ENCODE measurements around the gene THBS2. TPM values are rescaled to one million over a fixed set of nuclear protein-coding genes. Genes with fewer than 3 reads are reported as not detected.
"Not testable (repeated sequence)": the region's sequence is repeated elsewhere in the genome, so short reads cannot be mapped to it uniquely, and the experiment has no call there.

THBS2 gene
- total RNA-seq, 1 donor from 2014 or later = not detected

DNA sequence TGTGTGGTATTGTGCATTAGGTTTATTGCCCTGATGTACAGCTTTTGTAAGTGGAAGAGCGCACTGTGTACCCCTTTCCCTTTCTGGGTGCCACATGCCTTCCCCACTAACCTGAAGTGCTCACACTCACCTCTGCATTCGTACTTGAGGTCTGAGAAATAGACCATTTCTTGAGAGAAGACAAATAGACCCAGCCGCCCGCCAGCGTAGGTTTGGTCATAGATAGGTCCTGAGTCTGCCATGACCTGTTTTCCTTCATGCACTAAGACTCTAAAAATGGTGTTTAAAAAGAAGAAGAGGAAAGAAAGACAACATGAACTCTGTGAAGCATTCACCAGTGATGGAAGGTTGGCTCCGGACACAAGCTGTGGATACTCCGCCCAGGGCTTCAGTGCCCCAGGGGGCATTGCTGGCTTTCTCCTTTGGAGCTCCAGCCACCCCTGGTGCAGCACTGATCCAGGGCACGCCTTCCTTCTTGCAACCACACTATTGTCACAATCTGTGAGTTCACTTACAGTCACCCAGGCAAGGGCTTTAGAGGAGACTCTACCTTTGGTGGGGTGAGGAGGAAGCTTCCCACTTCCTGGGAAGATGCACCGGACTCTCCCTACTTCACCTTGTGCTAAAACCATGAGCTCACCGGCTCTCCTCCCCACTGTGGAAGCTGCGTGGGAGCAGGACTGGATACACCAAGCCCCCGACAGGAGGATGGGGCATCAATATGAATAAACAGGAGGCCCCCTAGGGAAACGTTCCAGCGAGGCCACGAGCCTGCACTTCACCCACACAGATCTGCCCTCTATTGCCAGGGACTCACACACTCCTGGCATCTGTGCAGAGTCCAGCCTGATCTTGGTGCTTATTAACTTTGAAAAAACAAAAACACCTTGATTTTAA, 33.3 kb downstream of the THBS2 start:
- Mint-ChIP-seq H3K9me3 (peaks cover 15% of the 10 kb centered on the region), H3K36me3 (ENCODE audit: low read depth) (no peaks in the 10 kb centered on the region), H3K27me3 (ENCODE audit: low read depth) (no peaks in the 10 kb centered on the region), H3K27ac (no peak overlapping the region), H3K4me3 (ENCODE audit: low read depth) (no peak overlapping the region), H3K4me1 (ENCODE audit: low read depth) (no peaks in the 10 kb centered on the region)
- intact Hi-C loops (cut with micrococcal nuclease) = no loop called here
- DNase-seq (ENCODE audit: low spot score) = no peak

DNA sequence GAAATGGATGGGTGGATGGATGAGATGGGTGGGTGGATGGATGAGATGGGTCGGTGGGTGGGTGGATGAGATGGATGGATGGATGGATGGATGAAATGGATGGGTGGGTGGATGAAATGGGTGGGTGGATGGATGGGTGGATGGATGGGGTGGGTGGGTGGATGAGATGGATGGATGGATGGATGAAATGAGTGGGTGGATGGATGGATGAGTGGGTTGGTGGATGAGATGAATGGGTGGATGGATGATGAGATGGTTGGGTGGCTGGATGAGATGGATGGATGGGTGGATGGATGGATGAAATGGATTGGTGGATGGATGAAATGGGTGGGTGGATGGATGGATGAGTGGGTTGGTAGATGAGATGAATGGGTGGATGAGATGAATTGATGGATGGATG, 35.7 kb downstream of the THBS2 start:
- intact Hi-C loops (cut with micrococcal nuclease) = loop anchor here (10.0 kb wide), 1 partner anchor 537 kb away; the partner anchor contains the start of genes DYNLT2 and ERMARD
- Mint-ChIP-seq H3K27ac (no peak overlapping the region), H3K27me3 (ENCODE audit: low read depth) (no peaks in the 10 kb centered on the region), H3K9me3 (peaks cover 15% of the 10 kb centered on the region), H3K4me3 (ENCODE audit: low read depth) (no peak overlapping the region), H3K36me3 (ENCODE audit: low read depth) (no peaks in the 10 kb centered on the region), H3K4me1 (ENCODE audit: low read depth) (peaks cover 2% of the 10 kb centered on the region)
- no peak for DNase-seq (ENCODE audit: low spot score)

DNA sequence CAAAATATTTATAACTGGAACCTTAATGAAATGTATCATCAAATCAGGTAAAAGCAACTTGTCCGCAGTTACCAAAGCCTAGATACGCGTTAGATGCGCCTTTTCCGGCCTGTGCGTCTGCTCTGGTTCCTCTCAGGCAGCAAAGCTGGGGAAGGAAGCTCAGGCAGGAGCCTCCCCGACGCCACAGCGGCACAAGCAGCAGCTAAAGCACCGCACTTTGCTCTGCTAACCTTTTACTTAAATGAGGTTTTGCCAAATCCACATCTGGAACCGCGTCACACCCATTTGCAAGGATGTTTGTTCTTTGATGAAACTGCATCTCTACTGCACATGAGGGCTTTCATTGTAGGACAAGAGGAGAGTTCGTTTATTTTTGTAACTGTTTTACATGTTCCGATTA, 36.8 kb downstream of the THBS2 start:
- no peak overlapping the region for H3K4me3 Mint-ChIP-seq (ENCODE audit: low read depth)
- H3K36me3 Mint-ChIP-seq (ENCODE audit: low read depth) = peaks cover 4% of the 10 kb centered on the region
- H3K4me1 Mint-ChIP-seq (ENCODE audit: low read depth) = peaks cover 6% of the 10 kb centered on the region
- no peak overlapping the region for H3K27ac Mint-ChIP-seq
- H3K9me3 Mint-ChIP-seq = peaks cover 17% of the 10 kb centered on the region
- intact Hi-C loops (cut with micrococcal nuclease) = loop anchor here (10.0 kb wide), 1 partner anchor 538 kb away; the partner anchor contains the start of genes DYNLT2 and ERMARD
- DNase-seq (ENCODE audit: low spot score) = no peak
- H3K27me3 Mint-ChIP-seq (ENCODE audit: low read depth) = no peaks in the 10 kb centered on the region

DNA sequence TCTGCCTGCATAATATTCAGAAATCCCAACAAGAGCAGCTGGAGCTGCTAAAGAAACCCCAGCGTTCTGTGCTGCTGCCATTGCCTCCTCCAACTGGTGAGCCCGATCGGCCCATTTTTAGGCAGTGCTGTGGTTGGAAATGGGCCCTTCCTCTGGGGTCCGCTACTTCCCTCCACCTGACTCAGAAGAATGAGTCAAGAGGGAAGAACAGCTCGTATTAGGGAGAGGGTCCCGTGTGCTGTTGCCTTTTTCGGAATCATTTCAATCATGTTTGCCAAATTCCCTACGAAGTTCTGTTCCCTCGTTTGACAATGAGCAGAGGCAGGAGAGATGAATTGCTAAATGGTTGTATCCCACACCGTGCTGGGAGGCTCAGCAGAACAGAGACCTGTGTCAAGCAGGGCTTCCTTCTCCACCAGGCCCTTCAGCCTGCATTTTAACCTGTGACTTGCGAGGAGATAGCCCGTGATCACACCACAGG, 38.4 kb downstream of the THBS2 start:
- no peaks in the 10 kb centered on the region for H3K27me3 Mint-ChIP-seq (ENCODE audit: low read depth)
- peaks cover 8% of the 10 kb centered on the region for H3K36me3 Mint-ChIP-seq (ENCODE audit: low read depth)
- no peak overlapping the region for H3K27ac Mint-ChIP-seq
- no peak overlapping the region for H3K4me3 Mint-ChIP-seq (ENCODE audit: low read depth)
- H3K9me3 Mint-ChIP-seq = peaks cover 24% of the 10 kb centered on the region
- DNase-seq (ENCODE audit: low spot score) = no peak
- intact Hi-C loops (cut with micrococcal nuclease) = loop anchor here (10.0 kb wide), 1 partner anchor 540 kb away; the partner anchor contains the start of genes DYNLT2 and ERMARD
- peaks cover 12% of the 10 kb centered on the region for H3K4me1 Mint-ChIP-seq (ENCODE audit: low read depth)

DNA sequence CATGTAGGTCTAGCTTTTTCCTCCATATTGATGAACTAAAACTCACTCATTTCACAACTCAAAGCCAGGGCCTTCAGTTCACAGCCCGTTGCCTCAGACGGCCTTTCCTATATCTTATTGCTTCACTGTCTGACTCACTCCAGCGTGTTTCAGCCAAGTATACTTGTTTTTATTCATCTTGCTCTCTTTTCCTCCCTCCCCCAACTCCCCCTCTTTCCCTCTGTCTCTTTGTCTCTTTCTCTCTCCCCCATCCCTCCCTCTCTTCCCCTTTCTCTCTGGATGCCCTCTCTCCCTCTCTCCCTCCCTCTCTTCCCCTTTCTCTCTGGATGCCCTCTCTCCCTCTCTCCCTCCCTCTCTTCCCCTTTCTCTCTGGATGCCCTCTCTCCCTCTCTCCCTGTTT, 38.9 kb downstream of the THBS2 start:
- intact Hi-C loops (cut with micrococcal nuclease) = loop anchor here (10.0 kb wide), 1 partner anchor 540 kb away; the partner anchor contains the start of genes DYNLT2 and ERMARD
- DNase-seq (ENCODE audit: low spot score) = not testable (repeated sequence)

DNA sequence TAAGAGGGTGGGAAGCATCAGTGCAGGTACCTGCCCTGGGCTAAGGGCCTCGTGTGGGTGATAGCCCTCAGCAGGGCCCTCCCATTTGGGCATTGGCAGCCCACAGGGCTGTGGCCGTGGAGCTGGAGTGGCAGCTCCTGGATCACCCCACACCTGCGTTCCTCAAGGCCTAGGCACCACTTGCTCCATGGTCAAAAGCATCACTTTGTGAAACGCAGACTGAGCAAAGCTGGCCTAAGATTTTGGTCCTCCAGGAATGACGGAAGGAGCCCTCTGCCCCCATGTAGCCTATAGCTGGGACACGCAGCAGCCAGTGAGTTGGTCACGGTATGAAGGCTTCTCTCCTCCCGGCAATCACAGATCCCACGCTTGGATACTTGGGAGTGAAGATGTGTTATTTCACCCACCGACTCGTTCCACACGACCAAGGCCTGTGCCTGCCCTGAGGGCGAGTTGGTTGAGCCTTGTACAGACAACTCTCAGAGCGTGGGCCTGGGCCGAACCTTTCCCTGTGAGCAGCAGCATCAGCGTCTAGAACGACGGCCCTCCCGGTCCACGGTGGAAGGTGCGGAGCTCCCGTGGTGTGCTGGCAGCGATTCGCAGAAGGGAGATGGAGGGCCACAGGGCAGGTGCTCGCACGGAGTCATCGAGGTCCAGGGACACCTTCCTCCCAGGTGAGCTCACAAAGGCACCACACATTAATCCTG, 39.7 kb downstream of the THBS2 start:
- H3K27ac Mint-ChIP-seq = no peak overlapping the region
- intact Hi-C loops (cut with micrococcal nuclease) = loop anchor here (1.0 to 10.0 kb wide), 2 partner anchors 440 to 541 kb away; partner anchors contain the start of genes DYNLT2 and ERMARD
- no peak for DNase-seq (ENCODE audit: low spot score)
- H3K27me3 Mint-ChIP-seq (ENCODE audit: low read depth) = no peaks in the 10 kb centered on the region
- peaks cover 14% of the 10 kb centered on the region for H3K4me1 Mint-ChIP-seq (ENCODE audit: low read depth)
- H3K4me3 Mint-ChIP-seq (ENCODE audit: low read depth) = no peak overlapping the region
- peaks cover 31% of the 10 kb centered on the region for H3K9me3 Mint-ChIP-seq
- peaks cover 8% of the 10 kb centered on the region for H3K36me3 Mint-ChIP-seq (ENCODE audit: low read depth)

More for the DNA sequence above, 38.9 kb downstream of the THBS2 start:
- Mint-ChIP-seq H3K9me3 (peaks cover 27% of the 10 kb centered on the region), H3K4me1 (ENCODE audit: low read depth) (peaks cover 12% of the 10 kb centered on the region)
- not testable (repeated sequence) for H3K4me3 Mint-ChIP-seq (ENCODE audit: low read depth); H3K27me3 Mint-ChIP-seq (ENCODE audit: low read depth); H3K36me3 Mint-ChIP-seq (ENCODE audit: low read depth); H3K27ac Mint-ChIP-seq

DNA sequence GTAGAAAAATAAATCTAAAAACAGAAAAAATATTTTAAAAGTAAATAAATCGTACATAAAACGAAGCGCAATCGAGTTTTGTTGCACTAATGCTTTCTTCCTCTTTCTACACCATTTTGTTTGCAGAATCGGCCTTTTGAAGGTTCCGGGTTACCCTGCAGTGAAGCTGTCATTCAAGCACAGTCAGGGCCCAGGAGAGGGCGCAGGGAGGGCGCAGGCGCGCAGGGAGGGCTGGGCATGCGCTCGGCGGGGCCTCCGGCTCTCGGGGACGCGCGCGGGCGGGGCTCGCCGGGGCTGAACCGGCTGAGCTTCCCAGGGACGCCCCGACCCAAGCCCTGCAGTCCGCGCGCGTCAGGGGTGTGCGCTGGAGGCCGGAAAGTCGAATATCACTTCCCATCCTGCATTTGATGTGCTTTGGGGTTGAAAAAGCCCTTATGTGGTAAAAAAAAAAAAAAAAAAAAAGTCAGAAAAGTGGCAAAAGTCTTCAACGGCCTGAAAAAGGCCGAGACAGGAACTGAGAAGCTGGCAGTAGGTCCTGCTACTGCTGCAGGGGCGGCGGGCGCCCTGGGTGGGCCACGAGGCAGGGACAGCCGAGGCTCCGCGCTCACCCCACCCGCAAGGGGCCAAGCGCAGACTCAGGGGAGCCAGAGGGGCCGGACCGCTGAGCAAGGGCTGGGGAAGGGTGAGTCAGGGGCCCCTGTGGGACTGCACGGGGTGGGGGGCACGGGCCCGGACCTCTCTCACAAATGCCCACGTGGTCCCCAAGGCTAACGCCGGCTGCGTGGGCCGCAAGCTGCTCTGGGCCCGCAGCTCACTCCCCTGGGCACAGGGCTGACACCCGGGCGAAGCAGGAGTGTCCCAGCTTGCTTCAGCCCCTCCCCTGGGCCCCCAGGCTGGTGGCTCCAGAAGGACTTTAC, 40.5 kb downstream of the THBS2 start:
- H3K27ac Mint-ChIP-seq = peak overlapping the region; percentile 52
- H3K4me3 Mint-ChIP-seq (ENCODE audit: low read depth) = peak overlapping the region; percentile 58
- H3K4me1 Mint-ChIP-seq (ENCODE audit: low read depth) = peaks cover 17% of the 10 kb centered on the region
- H3K36me3 Mint-ChIP-seq (ENCODE audit: low read depth) = peaks cover 8% of the 10 kb centered on the region
- H3K27me3 Mint-ChIP-seq (ENCODE audit: low read depth) = peaks cover 3% of the 10 kb centered on the region
- peak; percentile 87 for DNase-seq (ENCODE audit: low spot score)
- intact Hi-C loops (cut with micrococcal nuclease) = loop anchor here (1.0 to 10.0 kb wide), 2 partner anchors 441 to 542 kb away; partner anchors contain the start of genes DYNLT2 and ERMARD
- H3K9me3 Mint-ChIP-seq = peaks cover 31% of the 10 kb centered on the region

DNA sequence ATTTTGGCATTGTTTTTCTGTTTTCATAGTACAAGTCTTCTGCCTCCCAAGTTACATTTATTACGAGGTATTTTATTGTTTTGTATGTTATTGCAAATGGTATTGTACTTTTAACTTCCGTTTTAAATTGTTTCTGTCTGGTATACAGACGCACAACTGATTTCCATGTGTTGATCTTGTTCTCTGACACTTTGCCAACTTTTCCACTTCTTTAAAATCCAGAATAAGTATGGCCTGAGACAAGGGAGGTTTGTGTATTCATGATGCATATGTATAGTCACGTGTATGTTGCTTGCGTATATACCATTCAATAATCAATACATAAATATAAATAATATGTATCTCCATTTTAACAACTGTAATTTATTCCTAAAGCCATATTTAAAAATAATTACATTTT, 41.2 kb downstream of the THBS2 start:
- H3K36me3 Mint-ChIP-seq (ENCODE audit: low read depth) = peaks cover 8% of the 10 kb centered on the region
- peak overlapping the region; percentile 19 for H3K4me3 Mint-ChIP-seq (ENCODE audit: low read depth)
- no peak overlapping the region for H3K27ac Mint-ChIP-seq
- H3K9me3 Mint-ChIP-seq = peaks cover 31% of the 10 kb centered on the region
- H3K27me3 Mint-ChIP-seq (ENCODE audit: low read depth) = peaks cover 3% of the 10 kb centered on the region
- intact Hi-C loops (cut with micrococcal nuclease) = loop anchor here (10.0 kb wide), 1 partner anchor 542 kb away; the partner anchor contains the start of genes DYNLT2 and ERMARD
- no peak for DNase-seq (ENCODE audit: low spot score)
- peaks cover 21% of the 10 kb centered on the region for H3K4me1 Mint-ChIP-seq (ENCODE audit: low read depth)

DNA sequence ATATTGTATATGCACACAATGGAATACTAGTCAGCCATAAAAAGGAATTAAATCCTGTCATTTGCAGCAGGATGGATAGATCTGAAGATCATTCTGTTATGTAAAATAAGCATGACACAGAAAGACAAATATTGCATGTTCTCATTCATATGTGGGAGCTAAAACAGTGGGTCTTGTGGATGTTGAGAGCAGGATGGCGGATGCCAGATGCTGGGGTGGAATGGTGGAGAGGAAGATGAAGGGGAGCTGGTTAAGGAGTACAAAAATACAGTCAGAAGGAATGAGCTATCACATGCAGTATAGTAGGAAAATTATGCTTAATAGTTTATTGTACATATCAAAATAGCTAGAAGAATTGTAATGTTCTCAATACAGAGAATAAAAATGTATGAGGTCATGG, 41.8 kb downstream of the THBS2 start:
- peaks cover 8% of the 10 kb centered on the region for H3K36me3 Mint-ChIP-seq (ENCODE audit: low read depth)
- H3K4me1 Mint-ChIP-seq (ENCODE audit: low read depth) = peaks cover 22% of the 10 kb centered on the region
- H3K9me3 Mint-ChIP-seq = peaks cover 33% of the 10 kb centered on the region
- H3K4me3 Mint-ChIP-seq (ENCODE audit: low read depth) = peak overlapping the region; percentile 37
- peaks cover 4% of the 10 kb centered on the region for H3K27me3 Mint-ChIP-seq (ENCODE audit: low read depth)
- H3K27ac Mint-ChIP-seq = peak overlapping the region; percentile 59
- intact Hi-C loops (cut with micrococcal nuclease) = loop anchor here (10.0 kb wide), 1 partner anchor 543 kb away; the partner anchor contains the start of genes DYNLT2 and ERMARD
- no peak for DNase-seq (ENCODE audit: low spot score)

DNA sequence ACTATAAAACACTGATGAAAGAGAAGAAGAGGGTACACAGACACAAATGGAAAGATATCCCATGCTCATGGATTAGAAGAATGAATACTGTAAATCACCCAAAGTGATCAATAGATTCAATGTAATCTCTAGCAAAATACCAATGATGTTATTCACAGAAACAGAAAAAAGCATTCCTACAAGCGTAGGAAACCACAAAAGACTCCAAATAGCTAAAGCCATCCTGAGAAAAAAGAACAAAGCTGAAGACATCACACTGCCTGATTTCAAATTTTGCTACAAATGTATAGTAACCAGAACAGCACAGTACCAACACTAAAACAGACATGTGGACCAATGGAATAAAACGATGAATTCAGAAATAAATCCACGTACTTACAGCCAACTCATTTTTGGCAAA, 43.0 kb downstream of the THBS2 start:
- Mint-ChIP-seq H3K36me3 (ENCODE audit: low read depth) (peaks cover 15% of the 10 kb centered on the region), H3K27me3 (ENCODE audit: low read depth) (peaks cover 9% of the 10 kb centered on the region), H3K9me3 (peaks cover 41% of the 10 kb centered on the region), H3K4me1 (ENCODE audit: low read depth) (peaks cover 22% of the 10 kb centered on the region), H3K27ac (no peak overlapping the region), H3K4me3 (ENCODE audit: low read depth) (no peak overlapping the region)
- no peak for DNase-seq (ENCODE audit: low spot score)
- intact Hi-C loops (cut with micrococcal nuclease) = loop anchor here (10.0 kb wide), 1 partner anchor 544 kb away; the partner anchor contains the start of genes DYNLT2 and ERMARD

DNA sequence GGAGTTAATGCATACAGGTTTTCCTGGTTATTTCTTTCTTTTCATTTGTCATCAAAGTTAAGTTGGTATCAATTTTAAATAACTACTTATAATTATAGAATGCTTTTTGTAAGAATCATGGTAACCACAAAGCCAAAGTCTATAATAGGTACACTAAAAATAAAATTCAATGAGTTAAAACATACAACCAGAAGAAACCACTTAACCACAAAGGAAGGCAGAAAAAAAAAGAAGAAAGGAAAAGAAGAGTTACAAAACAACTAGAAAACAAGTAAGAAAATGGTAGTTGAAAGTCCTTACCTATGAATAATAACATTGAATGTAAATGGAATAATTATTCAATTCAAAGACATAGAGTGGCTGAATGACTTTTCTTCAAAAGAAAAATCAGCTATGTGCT, 45.6 kb downstream of the THBS2 start:
- Mint-ChIP-seq H3K27ac (no peak overlapping the region), H3K4me1 (ENCODE audit: low read depth) (peaks cover 20% of the 10 kb centered on the region), H3K36me3 (ENCODE audit: low read depth) (peaks cover 15% of the 10 kb centered on the region), H3K9me3 (peaks cover 44% of the 10 kb centered on the region), H3K27me3 (ENCODE audit: low read depth) (peaks cover 11% of the 10 kb centered on the region), H3K4me3 (ENCODE audit: low read depth) (no peak overlapping the region)
- intact Hi-C loops (cut with micrococcal nuclease) = no loop called here
- no peak for DNase-seq (ENCODE audit: low spot score)

Measured in activated T-helper 2 cell treated with anti-CD3 and anti-CD28 coated beads, Interferon-gamma antibody, Interleukin-2, Interleukin-4, amounts not matched to agents 10 μg/mL and 5 μg/mL and 100 μg/mL, durations not matched to agents 14 hours and 24 hours and 36 hours (primary cell).